ENCODE results near the gene NRN1. TPM values are rescaled to one million over a fixed set of nuclear protein-coding genes. Genes with fewer than 3 reads are reported as not detected.

Gene NRN1
- total and polyA plus RNA-seq, 2 experiments from 2014 or later = not detected

DNA sequence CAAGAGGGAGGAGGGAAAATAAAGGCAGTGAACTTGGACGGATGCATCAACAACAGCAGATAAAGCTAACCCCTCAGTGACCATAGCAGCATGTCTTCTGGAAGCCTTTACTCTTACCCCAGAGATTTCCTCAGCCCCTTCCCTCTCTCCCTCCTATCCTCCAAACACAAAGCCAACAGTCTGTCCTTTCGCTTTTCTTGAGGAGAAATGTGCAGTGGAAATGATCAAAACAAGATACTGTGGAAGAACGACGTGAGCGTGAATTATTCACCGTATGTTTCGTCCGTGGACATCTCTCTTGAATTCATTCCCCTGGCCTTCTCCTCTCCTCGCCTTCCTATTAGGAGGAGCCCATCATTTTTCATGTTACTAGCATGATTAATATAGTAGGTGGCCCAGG, 8.5 kb downstream of the NRN1 start:
- Histone ChIP-seq H3K27me3 (peaks cover 100% of the 10 kb centered on the region), H3K79me2 (no peaks in the 10 kb centered on the region), H3K9me2 (replicated peaks; ENCODE audit: insufficient read depth) (no peaks in the 10 kb centered on the region), H4K20me1 (ENCODE audit: insufficient read depth, poor library complexity, severe bottlenecking) (no peaks in the 10 kb centered on the region), H3K4me2 (no peak overlapping the region), H3K4me1 (ENCODE audit: insufficient read depth) (peaks cover 15% of the 10 kb centered on the region), H3K27ac (no peak overlapping the region), H3K9me3 (ENCODE audit: low read depth) (no peaks in the 10 kb centered on the region), H3K36me3 (replicated peaks; ENCODE audit: insufficient read depth, low read depth) (no peaks in the 10 kb centered on the region), H2AFZ (no peak overlapping the region), H3K4me3 (no peak overlapping the region)
- DNase-seq (ENCODE audit: low spot score) = no peak
- TF ChIP-seq EZH2phosphoT487 (IDR thresholded peaks at IDR 0.05; ENCODE audit: low read depth, severe bottlenecking, unreplicated experiment) = no peak
- TF ChIP-seq, protein P1, sequence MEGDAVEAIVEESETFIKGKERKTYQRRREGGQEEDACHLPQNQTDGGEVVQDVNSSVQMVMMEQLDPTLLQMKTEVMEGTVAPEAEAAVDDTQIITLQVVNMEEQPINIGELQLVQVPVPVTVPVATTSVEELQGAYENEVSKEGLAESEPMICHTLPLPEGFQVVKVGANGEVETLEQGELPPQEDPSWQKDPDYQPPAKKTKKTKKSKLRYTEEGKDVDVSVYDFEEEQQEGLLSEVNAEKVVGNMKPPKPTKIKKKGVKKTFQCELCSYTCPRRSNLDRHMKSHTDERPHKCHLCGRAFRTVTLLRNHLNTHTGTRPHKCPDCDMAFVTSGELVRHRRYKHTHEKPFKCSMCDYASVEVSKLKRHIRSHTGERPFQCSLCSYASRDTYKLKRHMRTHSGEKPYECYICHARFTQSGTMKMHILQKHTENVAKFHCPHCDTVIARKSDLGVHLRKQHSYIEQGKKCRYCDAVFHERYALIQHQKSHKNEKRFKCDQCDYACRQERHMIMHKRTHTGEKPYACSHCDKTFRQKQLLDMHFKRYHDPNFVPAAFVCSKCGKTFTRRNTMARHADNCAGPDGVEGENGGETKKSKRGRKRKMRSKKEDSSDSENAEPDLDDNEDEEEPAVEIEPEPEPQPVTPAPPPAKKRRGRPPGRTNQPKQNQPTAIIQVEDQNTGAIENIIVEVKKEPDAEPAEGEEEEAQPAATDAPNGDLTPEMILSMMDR (IDR thresholded peaks at IDR 0.05; ENCODE audit: poor library complexity) = no peak
- no peak for TF ChIP-seq EZH2 (IDR thresholded peaks at IDR 0.05; ENCODE audit: borderline replicate concordance)
- 9% methylated on average over 9 of the region's 9 CpGs for WGBS (ENCODE audit: low lambda C conversion rate, missing lambda C conversion rate)

DNA sequence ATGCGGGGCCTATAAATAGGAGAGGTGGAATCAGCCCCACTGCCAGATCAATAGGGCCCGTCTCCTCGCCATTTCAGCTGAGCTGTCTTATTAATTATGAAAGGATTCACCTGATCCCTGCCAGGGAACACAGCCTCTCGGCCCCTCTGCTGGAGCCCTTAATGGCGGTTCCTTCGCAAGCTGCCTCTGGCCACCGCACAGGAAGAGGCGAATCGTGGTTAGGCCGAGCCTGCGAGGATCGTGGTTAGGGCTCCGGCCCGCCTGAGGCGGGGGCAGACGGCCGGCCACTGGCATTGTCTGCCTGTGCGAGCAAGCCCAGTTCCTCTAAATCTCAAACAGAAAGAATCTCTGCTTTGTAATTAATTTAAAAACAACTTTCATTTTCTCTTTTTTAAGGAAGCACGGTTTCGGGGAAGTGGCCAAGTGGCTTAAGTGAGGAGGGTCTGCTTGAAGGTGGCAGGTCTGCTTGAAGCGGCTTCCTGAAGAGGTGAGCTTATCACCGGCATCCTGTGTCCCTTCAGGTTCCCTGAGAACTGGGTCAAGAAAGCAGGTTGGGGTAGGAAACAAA, 9.2 kb downstream of the NRN1 start:
- H3K36me3 ChIP-seq (replicated peaks; ENCODE audit: insufficient read depth, low read depth) = no peaks in the 10 kb centered on the region
- TF ChIP-seq EZH2 (IDR thresholded peaks at IDR 0.05; ENCODE audit: borderline replicate concordance) = peak; percentile 62
- peak; percentile 73 for TF ChIP-seq EZH2phosphoT487 (IDR thresholded peaks at IDR 0.05; ENCODE audit: low read depth, severe bottlenecking, unreplicated experiment)
- TF ChIP-seq, protein P1 (IDR thresholded peaks at IDR 0.05; ENCODE audit: poor library complexity) = no peak
- H3K9me3 ChIP-seq (ENCODE audit: low read depth) = no peaks in the 10 kb centered on the region
- no peaks in the 10 kb centered on the region for H4K20me1 ChIP-seq (ENCODE audit: insufficient read depth, poor library complexity, severe bottlenecking)
- 6% methylated on average over 22 of the region's 22 CpGs for WGBS (ENCODE audit: low lambda C conversion rate, missing lambda C conversion rate)
- no peaks in the 10 kb centered on the region for H3K9me2 ChIP-seq (replicated peaks; ENCODE audit: insufficient read depth)
- no peak for DNase-seq (ENCODE audit: low spot score)
- H3K4me3 ChIP-seq = no peak overlapping the region
- H3K4me1 ChIP-seq (ENCODE audit: insufficient read depth) = peaks cover 11% of the 10 kb centered on the region
- H3K27ac ChIP-seq = no peak overlapping the region
- peaks cover 100% of the 10 kb centered on the region for H3K27me3 ChIP-seq
- no peaks in the 10 kb centered on the region for H3K79me2 ChIP-seq
- peak overlapping the region; percentile 94 for H3K4me2 ChIP-seq
- H2AFZ ChIP-seq = no peak overlapping the region

DNA sequence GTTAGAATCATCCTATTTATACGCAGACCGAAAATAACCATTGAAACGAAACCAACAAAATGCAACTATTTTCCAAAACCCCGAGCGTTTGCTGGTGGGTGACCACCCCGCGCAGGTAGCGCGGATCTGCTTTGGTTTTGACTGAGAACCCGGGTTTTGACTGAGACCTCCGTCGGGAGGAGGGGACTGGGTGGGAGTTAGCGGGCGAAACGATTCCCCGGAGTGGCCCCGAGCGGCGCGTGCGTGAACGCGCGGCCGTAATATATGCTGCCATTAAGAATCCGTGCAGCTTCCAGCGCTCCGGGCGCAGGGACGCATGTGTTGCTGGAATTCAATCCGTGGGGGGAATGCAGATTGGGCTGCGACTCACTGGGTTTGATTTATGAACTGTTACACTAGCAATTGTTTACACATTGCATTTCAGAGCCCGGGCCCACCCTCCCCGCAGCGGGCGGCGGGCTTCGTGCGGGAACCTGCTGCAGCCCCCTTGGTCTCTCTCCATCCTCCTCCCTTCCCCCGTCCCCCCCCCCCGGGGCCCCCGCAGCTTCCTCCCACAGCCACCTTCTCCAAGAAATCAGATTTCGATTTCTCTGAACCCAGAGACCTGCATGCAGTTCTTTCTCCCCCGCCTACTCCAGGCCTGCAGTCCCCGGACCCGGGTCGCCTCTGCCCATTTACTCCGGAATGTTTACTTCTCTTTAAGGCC, 9.9 kb downstream of the NRN1 start:
- WGBS (ENCODE audit: low lambda C conversion rate, missing lambda C conversion rate) = 1% methylated on average over 39 of the region's 48 CpGs
- no peaks in the 10 kb centered on the region for H3K9me2 ChIP-seq (replicated peaks; ENCODE audit: insufficient read depth)
- peak overlapping the region; percentile 94 for H3K4me2 ChIP-seq
- peaks cover 11% of the 10 kb centered on the region for H3K4me1 ChIP-seq (ENCODE audit: insufficient read depth)
- peaks cover 100% of the 10 kb centered on the region for H3K27me3 ChIP-seq
- no peaks in the 10 kb centered on the region for H4K20me1 ChIP-seq (ENCODE audit: insufficient read depth, poor library complexity, severe bottlenecking)
- H3K79me2 ChIP-seq = no peaks in the 10 kb centered on the region
- peak overlapping the region; percentile 26 for H2AFZ ChIP-seq
- no peaks in the 10 kb centered on the region for H3K36me3 ChIP-seq (replicated peaks; ENCODE audit: insufficient read depth, low read depth)
- H3K9me3 ChIP-seq (ENCODE audit: low read depth) = no peaks in the 10 kb centered on the region
- peak; percentile 44 for DNase-seq (ENCODE audit: low spot score)
- H3K4me3 ChIP-seq = peak overlapping the region; percentile 52
- TF ChIP-seq EZH2 (IDR thresholded peaks at IDR 0.05; ENCODE audit: borderline replicate concordance) = no peak
- H3K27ac ChIP-seq = no peak overlapping the region

DNA sequence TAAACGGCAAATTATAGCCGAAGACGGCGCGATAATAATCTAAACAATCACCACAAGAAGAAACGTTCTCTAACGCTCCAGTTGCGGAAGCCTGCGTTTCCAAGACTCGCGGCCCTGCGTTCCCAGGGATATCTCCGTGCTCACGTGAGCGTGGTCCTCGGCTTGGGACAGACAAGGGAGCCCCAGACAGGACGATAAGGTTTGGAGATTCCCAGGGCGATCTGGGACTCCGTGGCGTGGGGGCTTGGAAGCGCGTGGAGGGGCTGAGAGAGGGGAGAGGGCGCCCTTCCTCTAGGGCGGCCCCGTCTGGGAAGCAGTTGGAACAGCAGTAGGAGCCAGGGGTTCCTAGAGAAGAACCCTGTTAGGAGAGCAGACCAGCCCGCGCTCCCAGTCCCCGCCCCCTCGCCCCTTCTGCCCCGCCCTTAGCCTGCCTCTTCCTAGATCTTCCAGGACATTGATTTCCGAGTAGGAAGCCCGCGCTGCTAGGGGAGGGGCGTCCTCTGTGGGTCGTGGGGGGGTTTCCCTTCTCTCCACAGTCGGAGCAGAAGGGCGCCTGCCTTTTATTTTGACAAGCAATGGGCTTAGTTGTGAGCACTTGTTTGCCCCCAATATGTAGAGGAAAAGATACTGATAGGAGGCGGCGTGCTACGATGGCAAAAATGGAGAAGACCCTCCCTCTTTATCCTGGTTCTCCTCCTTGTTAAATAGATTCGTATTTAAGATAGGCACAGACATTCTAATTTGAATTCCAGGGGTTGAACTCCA, 10.6 kb downstream of the NRN1 start:
- Histone ChIP-seq H3K27me3 (peaks cover 100% of the 10 kb centered on the region), H3K4me1 (ENCODE audit: insufficient read depth) (peaks cover 11% of the 10 kb centered on the region), H3K4me2 (peak overlapping the region; percentile 94), H3K27ac (no peak overlapping the region), H3K79me2 (no peaks in the 10 kb centered on the region), H3K9me3 (ENCODE audit: low read depth) (no peaks in the 10 kb centered on the region), H2AFZ (peak overlapping the region; percentile 55), H4K20me1 (ENCODE audit: insufficient read depth, poor library complexity, severe bottlenecking) (no peaks in the 10 kb centered on the region), H3K4me3 (peak overlapping the region; percentile 52), H3K36me3 (replicated peaks; ENCODE audit: insufficient read depth, low read depth) (no peaks in the 10 kb centered on the region), H3K9me2 (replicated peaks; ENCODE audit: insufficient read depth) (no peaks in the 10 kb centered on the region)
- peak; percentile 66 for DNase-seq (ENCODE audit: low spot score)
- WGBS (ENCODE audit: low lambda C conversion rate, missing lambda C conversion rate) = 3% methylated on average over 32 of the region's 41 CpGs
- TF ChIP-seq EZH2 (IDR thresholded peaks at IDR 0.05; ENCODE audit: borderline replicate concordance) = peak; percentile 14
- TF ChIP-seq, protein P1 (IDR thresholded peaks at IDR 0.05; ENCODE audit: poor library complexity) = peak; percentile 42
- TF ChIP-seq EZH2phosphoT487 (IDR thresholded peaks at IDR 0.05; ENCODE audit: low read depth, severe bottlenecking, unreplicated experiment) = no peak

Data from hepatocyte (in vitro differentiated cells).